NCI-H1417 treated with DMSO at 0.1 percent for 48 hours (cell line): ENCODE measurements around the gene OSGIN1.
A peak's percentile ranks its signal among the peaks of the same experiment; 100 is the strongest.

Experiments used
- DNase-seq: peaks from one replicate; lab custom pipeline; 2025; lab: John Stamatoyannopoulos, UW

OSGIN1 gene

GRCh38 chr16:83971165-83972130, 18.4 kb downstream of the OSGIN1 start:
- DNase-seq: no peak

- no peak for DNase-seq
Measured at GRCh38 chr16:83972256-83973008, 19.4 kb downstream of the OSGIN1 start.

GRCh38 chr16:83973077-83973476, 20.0 kb downstream of the OSGIN1 start:
- DNase-seq: no peak

GRCh38 chr16:83973581-83974385, 20.7 kb downstream of the OSGIN1 start:
- DNase-seq: no peak

GRCh38 chr16:83974475-83974874, 21.4 kb downstream of the OSGIN1 start:
- DNase-seq: no peak

GRCh38 chr16:83975590-83976260, 22.7 kb downstream of the OSGIN1 start:
- DNase-seq: no peak

- no peak for DNase-seq
Measured at GRCh38 chr16:83977056-83977815, 24.2 kb downstream of the OSGIN1 start.

- DNase-seq: no peak
Measured at GRCh38 chr16:83978401-83978904, 25.4 kb downstream of the OSGIN1 start.

GRCh38 chr16:83979441-83979840, 26.4 kb downstream of the OSGIN1 start:
- no peak for DNase-seq

GRCh38 chr16:83980794-83981193, 27.8 kb downstream of the OSGIN1 start:
- no peak for DNase-seq

GRCh38 chr16:83981799-83982198, 28.8 kb downstream of the OSGIN1 start:
- no peak for DNase-seq

- no peak for DNase-seq
Measured at GRCh38 chr16:83983491-83983890, 30.5 kb downstream of the OSGIN1 start.

GRCh38 chr16:83989300-83989699, 36.3 kb downstream of the OSGIN1 start:
- DNase-seq: peak; percentile 68

- no peak for DNase-seq
Measured at GRCh38 chr16:83990492-83990891, 37.5 kb downstream of the OSGIN1 start.

GRCh38 chr16:83992624-83993023, 39.6 kb downstream of the OSGIN1 start:
- no peak for DNase-seq

GRCh38 chr16:83994087-83994486, 41.0 kb downstream of the OSGIN1 start:
- DNase-seq: no peak

GRCh38 chr16:83994703-83995102, 41.7 kb downstream of the OSGIN1 start:
- no peak for DNase-seq

GRCh38 chr16:83995754-83996153, 42.7 kb downstream of the OSGIN1 start:
- DNase-seq: peak; percentile 83

- no peak for DNase-seq
Measured at GRCh38 chr16:83996481-83997252, 43.6 kb downstream of the OSGIN1 start.

GRCh38 chr16:83998091-83998490, 45.1 kb downstream of the OSGIN1 start:
- no peak for DNase-seq
